Endothelial cell (in vitro differentiated cells): ENCODE measurements around the gene CNPY4. TPM values are rescaled to one million over a fixed set of nuclear protein-coding genes. Genes with fewer than 3 reads are reported as not detected.

Experiments
- DNase-seq: peaks from one replicate; pipeline ENCODE4 v3.0.0; 2021; ENCODE audit warnings: low spot score
- H3K27ac Mint-ChIP-seq: one replicate; pipeline ENCODE4 v1.8.0; 2021; ENCODE audit warnings: mixed read lengths, inconsistent platforms; ENCODE audit not compliant: unreplicated experiment
- H3K27me3 Mint-ChIP-seq: one replicate; pipeline ENCODE4 v1.8.0; 2021; ENCODE audit warnings: mild to moderate bottlenecking, moderate library complexity, mixed read lengths, inconsistent platforms; ENCODE audit not compliant: unreplicated experiment
- H3K36me3 Mint-ChIP-seq: one replicate; pipeline ENCODE4 v1.8.0; 2021; ENCODE audit warnings: mild to moderate bottlenecking, low read depth, mixed read lengths, inconsistent platforms; ENCODE audit not compliant: unreplicated experiment
- H3K4me1 Mint-ChIP-seq: one replicate; pipeline ENCODE4 v1.8.0; 2021; ENCODE audit warnings: mild to moderate bottlenecking, mixed read lengths, inconsistent platforms; ENCODE audit not compliant: unreplicated experiment
- H3K4me3 Mint-ChIP-seq: one replicate; pipeline ENCODE4 v1.8.0; 2021; ENCODE audit warnings: mild to moderate bottlenecking, mixed read lengths, inconsistent platforms; ENCODE audit not compliant: unreplicated experiment
- H3K9me3 Mint-ChIP-seq: one replicate; pipeline ENCODE4 v1.8.0; 2021; ENCODE audit warnings: mixed read lengths, inconsistent platforms; ENCODE audit not compliant: unreplicated experiment
- long read RNA-seq: library from polyadenylated mRNA; unstranded; transcript quantifications from one replicate; pipeline ENCODE4 v2.0.0, GENCODE V29; 2020; ENCODE audit not compliant: unreplicated experiment
- total RNA-seq: library from RNA; stranded (reverse); fragmentation: NEBNext Ultra II Directional; extraction: Animal tissue kit (Norgen Biotek cat#: 25700); gene quantifications from one replicate; pipeline ENCODE4 v1.2.1, GENCODE V29; 2021; ENCODE audit not compliant: unreplicated experiment
- TF ChIP-seq, protein P1 (sequence below): fragments of 200-600 bp; sonication (generic); IDR thresholded peaks from one replicate; pipeline ENCODE4 v1.5.0; 2021; ENCODE audit warnings: antibody characterized with exemption; ENCODE audit not compliant: unreplicated experiment

Gene CNPY4, protein sequence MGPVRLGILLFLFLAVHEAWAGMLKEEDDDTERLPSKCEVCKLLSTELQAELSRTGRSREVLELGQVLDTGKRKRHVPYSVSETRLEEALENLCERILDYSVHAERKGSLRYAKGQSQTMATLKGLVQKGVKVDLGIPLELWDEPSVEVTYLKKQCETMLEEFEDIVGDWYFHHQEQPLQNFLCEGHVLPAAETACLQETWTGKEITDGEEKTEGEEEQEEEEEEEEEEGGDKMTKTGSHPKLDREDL
- 28.3 TPM for total RNA-seq
- long read RNA-seq, partial matches to known transcripts = 0 of 6 reads
- long read RNA-seq, other reads (novel, unspliced or antisense) = 2 of 6 reads

- H3K27me3 Mint-ChIP-seq = peaks cover 7% of the 10 kb centered on the region
- TF ChIP-seq, protein P1, sequence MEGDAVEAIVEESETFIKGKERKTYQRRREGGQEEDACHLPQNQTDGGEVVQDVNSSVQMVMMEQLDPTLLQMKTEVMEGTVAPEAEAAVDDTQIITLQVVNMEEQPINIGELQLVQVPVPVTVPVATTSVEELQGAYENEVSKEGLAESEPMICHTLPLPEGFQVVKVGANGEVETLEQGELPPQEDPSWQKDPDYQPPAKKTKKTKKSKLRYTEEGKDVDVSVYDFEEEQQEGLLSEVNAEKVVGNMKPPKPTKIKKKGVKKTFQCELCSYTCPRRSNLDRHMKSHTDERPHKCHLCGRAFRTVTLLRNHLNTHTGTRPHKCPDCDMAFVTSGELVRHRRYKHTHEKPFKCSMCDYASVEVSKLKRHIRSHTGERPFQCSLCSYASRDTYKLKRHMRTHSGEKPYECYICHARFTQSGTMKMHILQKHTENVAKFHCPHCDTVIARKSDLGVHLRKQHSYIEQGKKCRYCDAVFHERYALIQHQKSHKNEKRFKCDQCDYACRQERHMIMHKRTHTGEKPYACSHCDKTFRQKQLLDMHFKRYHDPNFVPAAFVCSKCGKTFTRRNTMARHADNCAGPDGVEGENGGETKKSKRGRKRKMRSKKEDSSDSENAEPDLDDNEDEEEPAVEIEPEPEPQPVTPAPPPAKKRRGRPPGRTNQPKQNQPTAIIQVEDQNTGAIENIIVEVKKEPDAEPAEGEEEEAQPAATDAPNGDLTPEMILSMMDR = no peak
- DNase-seq = peak; percentile 89
- peak within 1 kb of the TSS; percentile 96 for H3K27ac Mint-ChIP-seq
- no peaks in the 10 kb centered on the region for H3K9me3 Mint-ChIP-seq
- H3K4me3 Mint-ChIP-seq = peak within 1 kb of the TSS; percentile 99
- peaks cover 23% of the 10 kb centered on the region for H3K4me1 Mint-ChIP-seq
- peaks cover 10% of the 10 kb centered on the region for H3K36me3 Mint-ChIP-seq
Observed at GRCh38 chr7:100119072-100119969, at the start of gene CNPY4, which contains the start of gene TAF6. Gene CNPY4, plus strand, starts transcription at chr7:100119634. Its CDS starts 111 bp downstream, at chr7:100119745. Gene TAF6, minus strand, starts transcription at chr7:100119358. Its CDS starts 5,149 bp downstream, at chr7:100114209.

DNA sequence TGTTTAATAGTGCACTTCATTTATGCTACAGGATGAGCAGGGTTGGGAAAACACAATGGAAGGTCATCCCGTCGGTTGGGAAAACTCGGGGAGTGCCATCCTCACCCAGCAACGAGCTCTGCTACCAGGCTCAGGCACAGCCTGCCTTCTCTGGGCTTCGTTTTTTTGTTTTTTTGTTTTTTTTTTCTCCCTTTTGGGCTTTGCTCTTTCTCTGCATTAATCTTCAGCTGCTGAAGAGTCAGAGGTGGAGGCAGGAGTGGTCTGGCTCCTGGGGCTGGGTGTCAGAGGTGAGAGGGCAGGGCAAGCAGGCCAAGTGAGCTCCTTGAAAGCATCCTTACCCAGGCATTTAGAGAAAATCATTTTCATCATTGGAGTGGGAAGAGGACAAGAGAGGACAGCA is 49.4 kb upstream of the CNPY4 start:
- TF ChIP-seq, protein P1 = no peak
- peaks cover 23% of the 10 kb centered on the region for H3K9me3 Mint-ChIP-seq
- no peaks in the 10 kb centered on the region for H3K4me1 Mint-ChIP-seq
- H3K36me3 Mint-ChIP-seq = peaks cover 59% of the 10 kb centered on the region
- peaks cover 13% of the 10 kb centered on the region for H3K27me3 Mint-ChIP-seq
- peak overlapping the region; percentile 83 for H3K4me3 Mint-ChIP-seq
- no peak for DNase-seq
- no peak overlapping the region for H3K27ac Mint-ChIP-seq

DNA sequence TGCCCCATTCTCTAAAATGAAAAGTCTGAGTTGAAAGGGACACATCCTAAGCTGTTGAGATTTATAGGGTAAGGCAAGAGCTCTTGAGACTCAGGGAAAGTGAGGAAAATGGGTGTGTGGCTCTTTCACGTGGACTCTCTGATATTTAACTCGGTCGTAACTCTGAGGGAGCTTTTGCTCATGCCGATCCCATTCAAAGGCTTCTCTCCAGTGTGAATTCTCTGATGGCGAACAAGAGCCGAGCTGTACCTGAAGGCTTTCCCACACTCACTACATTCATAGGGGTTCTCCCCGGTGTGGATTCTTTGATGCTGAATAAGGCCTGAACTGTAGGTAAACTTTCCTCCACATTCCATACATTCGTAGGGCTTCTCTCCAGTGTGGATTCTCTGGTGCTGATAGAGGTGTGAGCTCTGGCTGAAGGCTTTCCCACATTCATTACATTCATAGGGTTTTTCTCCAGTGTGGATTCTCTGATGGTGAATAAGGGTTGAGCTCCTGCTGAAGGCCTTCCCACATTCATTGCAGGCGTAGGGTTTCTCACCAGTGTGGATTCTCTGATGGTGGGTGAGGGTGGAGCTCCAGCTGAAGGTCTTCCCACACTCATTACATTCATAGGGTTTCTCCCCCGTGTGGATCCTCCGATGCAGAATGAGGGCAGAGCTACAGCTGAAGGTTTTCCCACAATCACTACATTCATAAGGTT is 48.3 kb upstream of the CNPY4 start:
- H3K9me3 Mint-ChIP-seq = peaks cover 23% of the 10 kb centered on the region
- H3K36me3 Mint-ChIP-seq = peaks cover 71% of the 10 kb centered on the region
- TF ChIP-seq, protein P1 = no peak
- H3K27me3 Mint-ChIP-seq = peaks cover 18% of the 10 kb centered on the region
- DNase-seq = no peak
- H3K4me3 Mint-ChIP-seq = peak overlapping the region; percentile 84
- no peaks in the 10 kb centered on the region for H3K4me1 Mint-ChIP-seq
- H3K27ac Mint-ChIP-seq = no peak overlapping the region

DNA sequence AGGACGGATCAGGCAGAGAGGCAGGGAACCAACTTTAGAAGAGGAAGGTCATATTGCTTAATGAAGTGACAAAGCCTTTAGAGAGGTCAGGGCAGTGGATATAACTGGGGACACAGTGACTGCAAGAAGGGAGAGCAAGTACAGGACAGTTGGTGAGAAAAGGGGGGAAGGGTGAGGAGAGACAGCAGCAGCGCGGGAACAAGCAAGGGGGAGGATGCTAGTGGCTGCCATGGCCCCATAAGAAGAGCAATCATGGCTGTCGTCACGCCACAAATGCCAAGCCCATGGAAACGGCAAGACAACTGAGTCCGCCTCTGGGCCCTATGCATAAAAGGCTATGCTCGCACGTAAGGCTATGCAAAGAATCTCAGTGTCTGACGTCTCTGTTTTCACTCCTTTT is 47.0 kb upstream of the CNPY4 start:
- Mint-ChIP-seq H3K4me3 (peak overlapping the region; percentile 84), H3K4me1 (no peaks in the 10 kb centered on the region), H3K27me3 (peaks cover 18% of the 10 kb centered on the region), H3K36me3 (peaks cover 79% of the 10 kb centered on the region), H3K9me3 (peaks cover 23% of the 10 kb centered on the region), H3K27ac (no peak overlapping the region)
- TF ChIP-seq, protein P1 = no peak
- DNase-seq = no peak
